SK-N-MC (cell line): Measurements from ENCODE around the gene ETV3.

Experiments
- DNase-seq: peaks from one replicate; pipeline ENCODE4 v3.0.0-alpha.2; 2011; ENCODE audit warnings: low read depth, low spot score
- H3K27ac ChIP-seq: fragments of 200-600 bp; sonication (generic); 2 replicates; pipeline ENCODE4 v1.5.1; 2016; ENCODE audit warnings: mixed run types
- H3K36me3 ChIP-seq: fragments of 200-600 bp; sonication (generic); 2 replicates; pipeline ENCODE4 v1.6.1; 2017; ENCODE audit warnings: antibody characterized with exemption, low read length, mixed read lengths; ENCODE audit not compliant: insufficient read depth
- H3K4me3 ChIP-seq: fragments of 200-600 bp; sonication (generic); 2 replicates; pipeline ENCODE4 v1.5.1; 2016
- H3K9ac ChIP-seq: fragments of 200-600 bp; sonication (generic); 2 replicates; pipeline ENCODE4 v1.8.0; 2017; ENCODE audit warnings: mixed run types, mixed read lengths; ENCODE audit not compliant: insufficient read length
- H3K9me3 ChIP-seq: fragments of 200-600 bp; sonication (generic); 2 replicates; pipeline ENCODE4 v1.6.1; 2017; ENCODE audit warnings: low read depth, mild to moderate bottlenecking, antibody characterized with exemption, low read length, moderate library complexity, mixed read lengths
- EZH2 ChIP-seq: fragments of 200-600 bp; sonication (generic); IDR thresholded peaks from one replicate; pipeline ENCODE4 v1.6.1; 2017; ENCODE audit warnings: antibody characterized with exemption
- FOXP2 ChIP-seq: optimal IDR thresholded peaks from 2 replicates; pipeline ENCODE3; 2011; ENCODE audit warnings: mild to moderate bottlenecking, moderate library complexity; ENCODE audit not compliant: insufficient read depth; ENCODE audit errors: extremely low read length, control extremely low read depth
- POLR2AphosphoS5 ChIP-seq: IDR thresholded peaks from 2 replicates; pipeline ENCODE4 v1.6.1; 2012; ENCODE audit warnings: mild to moderate bottlenecking, low read depth, low read length, borderline replicate concordance

ETV3 gene

DNA sequence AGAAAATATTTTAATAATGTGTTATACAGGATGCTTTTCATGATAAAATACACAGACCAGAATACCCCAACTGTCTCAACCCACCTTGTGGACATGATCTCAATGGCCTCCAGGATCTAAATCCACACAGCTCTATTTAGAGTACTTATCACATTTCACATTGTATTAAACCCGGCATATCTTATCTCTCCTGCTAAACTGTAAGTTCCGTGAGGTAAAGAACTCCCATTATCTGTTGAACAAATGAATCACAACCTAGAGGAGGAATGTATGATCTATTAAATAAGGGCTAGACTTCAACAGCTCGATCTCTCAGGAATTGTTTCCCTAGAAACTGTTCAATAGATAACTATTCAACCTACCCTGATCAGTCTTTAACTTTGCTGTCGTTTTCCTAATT lies 6.9 kb downstream of the ETV3 start:
- TF ChIP-seq POLR2AphosphoS5 (no peak), FOXP2 (no peak), EZH2 (no peak)
- no peak overlapping the region for H3K4me3 ChIP-seq
- H3K36me3 ChIP-seq, result peaks cover 87% of the 10 kb centered on the region
- DNase-seq, result no peak
- H3K27ac ChIP-seq, result no peak overlapping the region
- no peak overlapping the region for H3K9ac ChIP-seq
- H3K9me3 ChIP-seq, result no peaks in the 10 kb centered on the region

DNA sequence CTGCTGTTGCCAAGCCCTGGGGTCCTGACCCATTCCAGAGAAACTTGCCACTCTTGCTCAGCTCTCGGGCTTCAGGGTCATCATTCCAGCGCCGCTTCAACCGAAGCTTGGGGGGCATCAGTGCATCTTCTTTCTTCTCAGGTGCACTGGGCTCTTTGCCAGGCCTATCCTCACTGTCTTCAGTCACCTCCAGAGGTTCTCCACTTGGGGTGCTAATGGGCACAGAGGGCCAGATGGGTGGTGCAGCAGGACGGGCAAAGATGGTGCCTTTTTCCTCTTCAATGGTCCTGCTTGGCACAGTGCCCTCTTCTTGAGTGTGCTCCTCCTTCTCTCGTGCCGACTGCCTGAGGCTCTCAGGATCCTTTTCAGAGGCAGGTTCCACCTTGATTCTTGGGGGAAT lies 13.3 kb downstream of the ETV3 start:
- peaks cover 50% of the 10 kb centered on the region for H3K36me3 ChIP-seq
- no peak overlapping the region for H3K4me3 ChIP-seq
- H3K27ac ChIP-seq, result no peak overlapping the region
- TF ChIP-seq EZH2, result no peak
- no peak for TF ChIP-seq POLR2AphosphoS5
- no peak for TF ChIP-seq FOXP2
- H3K9me3 ChIP-seq, result no peaks in the 10 kb centered on the region
- no peak for DNase-seq
- no peak overlapping the region for H3K9ac ChIP-seq

GRCh38 chr1:157119448-157119847 lies 18.7 kb downstream of the ETV3 start:
- Histone ChIP-seq H3K36me3 (peaks cover 10% of the 10 kb centered on the region; the same call in 1 of the 2 replicates), H3K27ac (no peak overlapping the region), H3K9ac (no peak overlapping the region), H3K4me3 (no peak overlapping the region), H3K9me3 (no peaks in the 10 kb centered on the region)
- no peak for DNase-seq
- TF ChIP-seq POLR2AphosphoS5 (no peak), EZH2 (no peak)

- TF ChIP-seq POLR2AphosphoS5 (no peak), EZH2 (no peak), FOXP2 (no peak)
- no peak for DNase-seq
- H3K9ac ChIP-seq, result no peak overlapping the region
- no peak overlapping the region for H3K4me3 ChIP-seq
- no peaks in the 10 kb centered on the region for H3K9me3 ChIP-seq
- peaks cover 10% of the 10 kb centered on the region; the same call in 1 of the 2 replicates for H3K36me3 ChIP-seq
- no peak overlapping the region for H3K27ac ChIP-seq
Observed at GRCh38 chr1:157119008-157119407, 19.2 kb downstream of the ETV3 start.

DNA sequence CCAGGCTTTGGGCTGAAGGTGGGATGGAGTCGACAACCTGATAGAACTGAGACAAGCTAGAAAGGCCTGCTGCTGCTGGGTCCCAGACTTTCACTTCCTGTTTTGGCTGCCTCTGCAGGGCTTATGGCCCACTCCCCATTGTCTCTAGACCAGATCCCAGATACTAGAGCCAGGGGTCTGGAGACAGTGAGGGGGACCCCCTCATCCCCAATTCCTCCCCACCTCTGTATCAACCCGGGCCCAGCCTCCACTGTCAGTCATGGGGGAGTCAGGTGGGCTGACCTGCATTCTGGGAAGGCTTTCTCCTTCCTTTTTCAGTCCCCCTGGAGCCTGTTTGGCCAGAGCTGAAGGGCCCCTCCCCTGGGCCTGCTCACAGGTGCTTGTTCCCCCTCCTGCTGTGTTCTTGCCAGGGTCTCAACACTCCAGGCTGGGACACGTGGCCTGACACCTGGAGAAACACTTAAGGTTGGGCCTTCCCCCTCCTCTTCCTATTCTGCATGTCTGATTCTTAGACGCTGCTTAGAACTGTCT lies 20.6 kb downstream of the ETV3 start:
- TF ChIP-seq FOXP2 (no peak), EZH2 (no peak), POLR2AphosphoS5 (no peak)
- Histone ChIP-seq H3K9ac (no peak overlapping the region), H3K9me3 (no peaks in the 10 kb centered on the region), H3K36me3 (no peaks in the 10 kb centered on the region; the same call in 1 of the 2 replicates), H3K4me3 (no peak overlapping the region), H3K27ac (no peak overlapping the region)
- no peak for DNase-seq

- TF ChIP-seq FOXP2 (no peak), EZH2 (no peak), POLR2AphosphoS5 (no peak)
- Histone ChIP-seq H3K27ac (no peak overlapping the region), H3K9ac (no peak overlapping the region), H3K4me3 (no peak overlapping the region), H3K36me3 (no peaks in the 10 kb centered on the region), H3K9me3 (no peaks in the 10 kb centered on the region)
- no peak for DNase-seq
Observed at GRCh38 chr1:157116737-157117103, 21.5 kb downstream of the ETV3 start.

DNA sequence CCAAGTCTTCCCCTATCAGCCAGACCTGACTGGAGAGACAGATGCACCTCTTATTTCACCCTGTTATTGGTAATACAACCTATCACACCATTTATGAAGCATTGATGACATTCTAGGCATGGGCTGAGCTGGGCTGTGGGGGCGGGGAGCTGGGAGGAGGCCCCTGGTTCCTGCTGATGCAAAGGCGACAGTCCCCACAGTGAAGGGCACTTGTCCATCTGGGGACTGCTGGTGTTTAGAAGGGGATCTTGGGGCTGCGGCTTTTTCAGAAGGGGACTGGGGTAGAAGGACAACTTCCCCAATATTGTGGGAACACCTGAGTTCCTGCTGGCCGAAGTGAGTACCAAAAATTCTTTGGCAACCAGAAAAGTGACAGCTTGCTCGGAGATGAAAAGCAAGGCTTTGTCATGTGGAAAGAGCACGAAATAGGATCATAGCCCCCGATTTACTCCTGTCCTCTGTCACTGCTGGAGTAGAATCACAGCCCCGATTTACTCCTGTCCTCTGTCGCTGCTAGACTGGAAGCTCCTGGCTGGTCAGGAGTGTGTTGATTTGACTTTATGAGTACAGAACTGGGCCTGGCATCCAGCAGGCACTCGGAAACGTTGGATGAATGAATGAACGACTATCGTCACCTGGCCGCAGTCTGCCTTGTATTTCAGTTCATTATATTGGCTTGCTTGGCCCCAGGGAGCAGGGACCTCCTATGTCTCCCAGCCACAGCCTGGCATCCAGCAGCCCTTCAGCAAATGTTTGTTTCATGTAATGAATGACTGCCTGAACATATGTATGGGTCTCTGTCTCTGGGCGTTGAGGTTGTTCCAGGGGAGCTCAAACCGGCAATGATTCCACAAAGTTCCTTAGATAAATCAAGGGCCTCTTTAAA lies 22.1 kb downstream of the ETV3 start:
- no peak overlapping the region for H3K27ac ChIP-seq
- no peaks in the 10 kb centered on the region for H3K36me3 ChIP-seq
- H3K9ac ChIP-seq, result no peak overlapping the region
- H3K4me3 ChIP-seq, result no peak overlapping the region
- TF ChIP-seq FOXP2, result no peak
- TF ChIP-seq EZH2, result no peak
- no peak for TF ChIP-seq POLR2AphosphoS5
- H3K9me3 ChIP-seq, result no peaks in the 10 kb centered on the region
- DNase-seq, result no peak

DNA sequence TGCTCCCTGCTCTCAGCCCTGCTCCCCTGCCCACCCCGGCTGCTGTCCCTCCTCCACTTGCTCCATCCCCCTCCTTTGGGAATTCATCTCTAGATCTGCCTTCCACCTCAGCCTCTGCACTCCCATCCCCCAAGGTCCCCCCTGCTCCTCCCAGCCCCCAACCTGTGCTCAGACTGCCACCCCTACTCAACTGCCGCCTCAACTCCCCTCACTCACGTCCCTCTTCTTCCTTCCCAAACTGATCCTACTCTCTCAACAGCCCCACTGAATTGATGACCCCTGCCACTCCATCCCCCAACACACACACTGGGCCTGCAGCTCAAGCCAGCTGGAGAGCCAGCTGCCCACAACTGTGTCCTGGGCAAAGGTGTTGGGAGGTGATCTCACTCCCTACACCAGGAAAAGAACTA lies 22.8 kb downstream of the ETV3 start:
- TF ChIP-seq POLR2AphosphoS5 (no peak), EZH2 (no peak), FOXP2 (no peak)
- Histone ChIP-seq H3K4me3 (no peak overlapping the region), H3K9ac (no peak overlapping the region), H3K27ac (no peak overlapping the region), H3K9me3 (no peaks in the 10 kb centered on the region), H3K36me3 (no peaks in the 10 kb centered on the region)
- no peak for DNase-seq
